Measurements from ENCODE around the gene ZSCAN23. TPM values are rescaled to one million over a fixed set of nuclear protein-coding genes. Genes with fewer than 3 reads are reported as not detected.

ZSCAN23 gene
- total RNA-seq, 2 donors from 2014 or later = 4.1 to 7.1 TPM

DNA sequence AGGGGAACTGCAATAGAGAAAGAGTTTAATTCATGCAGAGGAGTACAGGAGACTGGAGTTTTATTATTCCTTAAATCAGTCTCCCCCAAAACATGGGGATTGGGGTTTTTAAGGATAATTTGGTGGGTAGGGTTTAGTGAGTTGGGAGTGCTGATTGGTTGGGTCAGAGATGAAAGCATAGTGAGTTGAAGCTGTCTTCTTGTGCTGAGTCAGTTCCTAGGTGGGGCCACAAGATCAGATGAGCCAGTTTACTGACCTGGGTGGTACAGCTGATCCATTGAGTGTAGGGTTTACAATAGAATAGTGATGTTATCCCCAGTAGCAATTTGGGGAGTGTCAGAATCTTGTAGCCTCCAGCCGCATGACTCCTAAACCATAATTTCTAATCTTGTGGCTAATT, 43.2 kb upstream of the ZSCAN23 start:
- Histone ChIP-seq H3K4me3 (ENCODE audit: low read length) (no peak overlapping the region), H3K27ac (ENCODE audit: low read depth, low read length) (no peak overlapping the region), H3K4me1 (ENCODE audit: control insufficient read depth, insufficient read depth, low read length) (no peaks in the 10 kb centered on the region), H3K27me3 (ENCODE audit: control insufficient read depth, insufficient read depth, low read length, poor library complexity, severe bottlenecking) (peaks cover 5% of the 10 kb centered on the region), H3K9me3 (ENCODE audit: control insufficient read depth, low read length) (no peaks in the 10 kb centered on the region), H3K9ac (ENCODE audit: extremely low read depth, low read length, poor library complexity, severe bottlenecking) (no peak overlapping the region), H3K36me3 (ENCODE audit: control insufficient read depth, insufficient read depth, low read length) (no peaks in the 10 kb centered on the region)
- DNase-seq = no peak
- H3K36me3 Mint-ChIP-seq (ENCODE audit: low read depth) = no peaks in the 10 kb centered on the region
- H3K4me3 Mint-ChIP-seq = no peak overlapping the region
- H3K27ac Mint-ChIP-seq = no peak overlapping the region
- peaks cover 10% of the 10 kb centered on the region for H3K4me1 Mint-ChIP-seq
- WGBS, 2 experiments (ENCODE audit: insufficient coverage in 1 of 2, insufficient read length in 1 of 2) = 92% methylated on average over 1 of the region's 1 CpG; no CpG with 5 or more reads in 1 of the 2 experiments
- TF ChIP-seq, protein P1, sequence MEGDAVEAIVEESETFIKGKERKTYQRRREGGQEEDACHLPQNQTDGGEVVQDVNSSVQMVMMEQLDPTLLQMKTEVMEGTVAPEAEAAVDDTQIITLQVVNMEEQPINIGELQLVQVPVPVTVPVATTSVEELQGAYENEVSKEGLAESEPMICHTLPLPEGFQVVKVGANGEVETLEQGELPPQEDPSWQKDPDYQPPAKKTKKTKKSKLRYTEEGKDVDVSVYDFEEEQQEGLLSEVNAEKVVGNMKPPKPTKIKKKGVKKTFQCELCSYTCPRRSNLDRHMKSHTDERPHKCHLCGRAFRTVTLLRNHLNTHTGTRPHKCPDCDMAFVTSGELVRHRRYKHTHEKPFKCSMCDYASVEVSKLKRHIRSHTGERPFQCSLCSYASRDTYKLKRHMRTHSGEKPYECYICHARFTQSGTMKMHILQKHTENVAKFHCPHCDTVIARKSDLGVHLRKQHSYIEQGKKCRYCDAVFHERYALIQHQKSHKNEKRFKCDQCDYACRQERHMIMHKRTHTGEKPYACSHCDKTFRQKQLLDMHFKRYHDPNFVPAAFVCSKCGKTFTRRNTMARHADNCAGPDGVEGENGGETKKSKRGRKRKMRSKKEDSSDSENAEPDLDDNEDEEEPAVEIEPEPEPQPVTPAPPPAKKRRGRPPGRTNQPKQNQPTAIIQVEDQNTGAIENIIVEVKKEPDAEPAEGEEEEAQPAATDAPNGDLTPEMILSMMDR (conservative IDR thresholded peaks at IDR 0.05) = no peak
- H3K27me3 Mint-ChIP-seq (ENCODE audit: insufficient read depth) = peaks cover 29% of the 10 kb centered on the region
- H3K9me3 Mint-ChIP-seq = no peaks in the 10 kb centered on the region

DNA sequence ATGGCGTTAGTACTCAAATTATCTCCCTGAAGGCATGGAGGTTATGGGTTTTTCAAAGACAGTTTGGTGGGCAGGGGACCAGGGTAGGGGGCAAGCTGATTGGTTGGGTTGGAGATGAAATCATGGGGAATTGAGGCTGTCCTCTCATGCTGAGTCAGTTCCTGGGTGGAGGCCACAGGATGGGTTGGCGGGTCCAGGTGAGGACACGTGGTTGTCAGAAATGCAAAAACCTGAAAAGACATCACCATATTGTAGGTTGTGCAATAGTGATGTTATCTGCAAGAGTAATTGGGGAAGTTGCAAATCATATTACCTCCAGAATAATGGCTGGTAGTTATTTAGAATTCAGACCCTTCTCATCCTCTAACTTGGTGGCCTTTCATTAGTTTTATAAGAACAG, 42.2 kb upstream of the ZSCAN23 start:
- no peak for DNase-seq
- H3K9me3 ChIP-seq (ENCODE audit: control insufficient read depth, low read length) = no peaks in the 10 kb centered on the region
- H3K4me1 Mint-ChIP-seq = peaks cover 6% of the 10 kb centered on the region
- WGBS, 2 experiments (ENCODE audit: insufficient coverage in 1 of 2, insufficient read length in 1 of 2) = 98 to 100% methylated on average over 1 to 3 of the region's 3 CpGs
- no peak overlapping the region for H3K4me3 Mint-ChIP-seq
- peaks cover 16% of the 10 kb centered on the region for H3K27me3 ChIP-seq (ENCODE audit: control insufficient read depth, insufficient read depth, low read length, poor library complexity, severe bottlenecking)
- H3K4me1 ChIP-seq (ENCODE audit: control insufficient read depth, insufficient read depth, low read length) = no peaks in the 10 kb centered on the region
- no peak overlapping the region for H3K27ac Mint-ChIP-seq
- H3K27me3 Mint-ChIP-seq (ENCODE audit: insufficient read depth) = peaks cover 39% of the 10 kb centered on the region
- no peaks in the 10 kb centered on the region for H3K36me3 ChIP-seq (ENCODE audit: control insufficient read depth, insufficient read depth, low read length)
- no peak overlapping the region for H3K4me3 ChIP-seq (ENCODE audit: low read length)
- TF ChIP-seq, protein P1 (conservative IDR thresholded peaks at IDR 0.05) = no peak
- H3K36me3 Mint-ChIP-seq (ENCODE audit: low read depth) = no peaks in the 10 kb centered on the region
- H3K9me3 Mint-ChIP-seq = no peaks in the 10 kb centered on the region
- no peak overlapping the region for H3K9ac ChIP-seq (ENCODE audit: extremely low read depth, low read length, poor library complexity, severe bottlenecking)
- no peak overlapping the region for H3K27ac ChIP-seq (ENCODE audit: low read depth, low read length)

DNA sequence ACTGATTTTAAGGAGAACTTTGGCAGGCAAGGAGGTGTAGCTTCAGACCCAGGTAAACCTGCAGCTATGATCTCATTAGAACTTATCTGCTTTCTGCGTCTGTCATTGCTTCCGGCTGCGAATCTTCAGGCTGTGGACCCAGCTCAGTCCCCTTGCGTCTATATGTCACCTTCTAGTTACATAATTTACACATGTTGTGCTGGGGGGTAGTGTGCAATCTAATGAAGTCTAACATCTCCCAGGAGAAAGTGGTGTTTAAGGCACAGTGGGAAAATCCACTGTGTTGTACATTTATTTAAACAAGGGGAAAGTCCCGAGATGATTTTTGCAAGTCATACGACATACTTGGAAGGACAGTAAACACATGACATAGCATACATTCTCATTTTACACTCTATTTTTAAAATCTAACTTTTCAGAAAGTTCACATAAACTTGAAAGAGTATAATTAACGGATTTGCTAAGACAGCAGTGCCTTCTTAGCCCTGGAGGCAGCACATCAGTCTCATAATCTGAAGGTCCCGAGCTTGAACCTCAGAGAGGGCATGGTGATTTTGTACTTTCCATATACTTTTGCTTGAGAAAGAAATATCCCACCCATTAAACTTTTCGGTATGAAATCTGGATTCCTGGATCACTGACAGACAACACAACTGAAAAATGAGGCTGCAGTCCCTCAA, 37.1 kb upstream of the ZSCAN23 start:
- no peaks in the 10 kb centered on the region for H3K4me1 Mint-ChIP-seq
- peaks cover 4% of the 10 kb centered on the region for H3K9me3 Mint-ChIP-seq
- TF ChIP-seq, protein P1 (conservative IDR thresholded peaks at IDR 0.05) = no peak
- no peak overlapping the region for H3K27ac Mint-ChIP-seq
- H3K4me3 ChIP-seq (ENCODE audit: low read length) = no peak overlapping the region
- no peak overlapping the region for H3K4me3 Mint-ChIP-seq
- H3K4me1 ChIP-seq (ENCODE audit: control insufficient read depth, insufficient read depth, low read length) = no peaks in the 10 kb centered on the region
- H3K36me3 ChIP-seq (ENCODE audit: control insufficient read depth, insufficient read depth, low read length) = no peaks in the 10 kb centered on the region
- peaks cover 29% of the 10 kb centered on the region for H3K27me3 ChIP-seq (ENCODE audit: control insufficient read depth, insufficient read depth, low read length, poor library complexity, severe bottlenecking)
- WGBS, 2 experiments (ENCODE audit: insufficient coverage in 1 of 2, insufficient read length in 1 of 2) = 87 to 94% methylated on average over 5 to 9 of the region's 9 CpGs
- DNase-seq = no peak
- H3K36me3 Mint-ChIP-seq (ENCODE audit: low read depth) = no peaks in the 10 kb centered on the region
- no peak overlapping the region for H3K27ac ChIP-seq (ENCODE audit: low read depth, low read length)
- no peak overlapping the region for H3K9ac ChIP-seq (ENCODE audit: extremely low read depth, low read length, poor library complexity, severe bottlenecking)
- H3K9me3 ChIP-seq (ENCODE audit: control insufficient read depth, low read length) = peaks cover 5% of the 10 kb centered on the region
- H3K27me3 Mint-ChIP-seq (ENCODE audit: insufficient read depth) = peaks cover 50% of the 10 kb centered on the region

Data from endodermal cell (in vitro differentiated cells).